T47D (cell line): ENCODE results near the gene LRRK1.

ENCODE experiments used
- DNase-seq, 2 experiments: peaks; one replicate each; pipeline versions ENCODE4 v3.0.0 to v3.0.0-alpha.2; 2011 to 2012; ENCODE audit warnings: low read depth in 1 of 2, low spot score in 1 of 2
- JUND ChIP-seq: IDR thresholded peaks from 2 replicates; pipeline ENCODE4 v1.6.1; 2012; ENCODE audit warnings: low read depth
- in situ Hi-C: cut with HindIII; loops from 2 replicates; pipeline ENCODE4 v1.10.0; 2016; ENCODE audit warnings: low sequenced_read_pairs, low pct_unique_long_range_greater_than_20kb

Gene LRRK1

DNA sequence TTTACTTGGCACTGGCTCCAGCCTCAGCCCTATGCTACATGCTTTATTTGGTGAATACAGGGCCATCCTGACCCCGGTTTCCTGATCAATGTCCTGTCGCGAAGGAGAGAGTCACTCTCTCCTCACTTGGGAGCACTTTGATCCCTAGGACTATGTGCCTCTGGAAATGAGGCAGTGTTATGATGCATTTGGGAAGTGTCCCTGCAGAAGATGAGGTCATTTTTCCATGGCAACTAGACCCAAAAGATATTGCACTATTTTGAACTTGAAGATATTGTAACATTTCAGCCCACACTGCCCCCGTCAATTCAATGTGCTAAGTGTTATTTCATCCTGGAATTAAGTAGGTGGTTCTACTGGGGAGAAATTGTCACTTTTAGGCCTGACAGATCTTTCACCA, 68.0 kb downstream of the LRRK1 start:
- in situ Hi-C loops = no loop called here
- no peak for TF ChIP-seq JUND
- no peak for DNase-seq

DNA sequence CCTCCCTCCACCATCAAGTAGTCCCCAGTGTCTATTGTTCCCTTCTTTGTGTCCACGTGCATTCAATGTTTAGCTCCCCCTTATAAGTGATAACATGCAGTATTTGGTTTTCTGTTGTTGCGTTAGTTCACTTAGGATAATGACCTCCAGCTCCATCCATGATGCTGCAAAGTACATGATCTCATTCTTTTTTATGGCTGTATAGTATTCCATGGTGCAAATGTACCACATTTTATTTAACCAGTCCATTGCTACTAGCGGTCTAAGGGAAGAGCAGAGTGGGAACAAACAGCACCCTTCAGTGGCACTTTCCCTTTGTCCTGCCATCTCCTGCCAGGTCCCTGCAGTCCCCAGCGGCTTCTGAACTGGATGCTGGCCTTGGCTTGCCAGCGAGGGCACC, 69.1 kb downstream of the LRRK1 start:
- no peak for TF ChIP-seq JUND
- in situ Hi-C loops = no loop called here
- no peak for DNase-seq

DNA sequence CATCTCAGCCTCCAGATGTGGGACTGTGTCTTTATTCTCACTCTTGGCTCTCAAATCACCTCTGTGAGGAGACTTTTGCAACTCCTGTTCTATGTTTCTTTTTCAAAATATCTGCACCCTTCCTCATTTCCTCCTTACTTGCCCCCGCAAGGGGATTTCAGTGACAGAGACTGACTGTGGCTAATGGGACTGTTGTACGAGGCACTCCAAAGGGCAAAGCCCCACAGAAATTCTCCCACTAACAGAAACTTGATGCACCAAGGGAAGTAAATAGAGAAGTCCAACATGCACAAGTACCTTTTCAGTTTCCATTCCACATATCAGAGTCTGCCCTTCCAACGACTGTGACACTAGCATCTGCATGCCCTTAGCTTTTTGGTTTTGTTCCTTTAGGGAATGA, 69.7 kb downstream of the LRRK1 start:
- in situ Hi-C loops = no loop called here
- no peak for TF ChIP-seq JUND
- no peak for DNase-seq

DNA sequence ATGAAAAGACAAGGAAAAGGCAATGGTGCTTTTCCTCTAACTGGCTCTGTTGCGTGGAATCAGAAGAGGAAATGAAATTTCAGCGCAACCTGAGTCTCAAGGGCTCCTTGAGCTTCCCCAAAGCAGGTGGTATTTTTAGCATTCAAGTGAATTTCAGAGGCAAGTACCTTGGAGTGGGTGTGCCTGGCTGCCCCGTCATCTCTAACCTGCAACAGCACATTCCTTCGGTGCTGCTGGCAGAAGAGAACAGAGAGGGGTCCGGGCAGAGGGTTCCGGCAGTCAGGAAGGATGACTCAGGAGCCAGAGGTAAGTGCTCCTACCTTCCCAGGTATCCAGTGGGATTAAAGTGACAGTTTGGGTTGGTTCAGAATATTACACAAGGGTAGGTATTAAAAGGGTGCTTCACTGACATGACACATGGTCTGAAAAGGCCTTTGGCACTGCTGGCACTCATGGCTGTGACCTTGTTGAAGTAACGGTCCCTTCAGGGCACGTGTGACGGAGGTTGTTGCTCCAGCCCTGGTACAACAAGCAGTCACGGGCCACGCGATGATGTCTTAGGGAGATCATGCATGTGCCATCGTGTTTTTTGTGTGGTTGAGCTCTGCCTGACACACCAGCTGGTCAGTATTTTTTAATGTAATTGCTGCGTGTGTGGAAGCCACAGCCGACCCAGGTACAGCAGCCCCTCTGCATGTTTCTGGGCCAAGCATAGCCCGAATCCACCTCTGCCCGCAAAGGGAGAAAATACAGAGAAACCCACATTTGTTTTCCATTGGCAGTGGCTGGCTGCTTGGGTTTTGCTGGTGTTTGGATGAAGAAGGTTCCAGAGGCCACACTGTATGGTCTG, 75.7 kb downstream of the LRRK1 start:
- TF ChIP-seq JUND = no peak
- DNase-seq = no peak
- in situ Hi-C loops = no loop called here

DNA sequence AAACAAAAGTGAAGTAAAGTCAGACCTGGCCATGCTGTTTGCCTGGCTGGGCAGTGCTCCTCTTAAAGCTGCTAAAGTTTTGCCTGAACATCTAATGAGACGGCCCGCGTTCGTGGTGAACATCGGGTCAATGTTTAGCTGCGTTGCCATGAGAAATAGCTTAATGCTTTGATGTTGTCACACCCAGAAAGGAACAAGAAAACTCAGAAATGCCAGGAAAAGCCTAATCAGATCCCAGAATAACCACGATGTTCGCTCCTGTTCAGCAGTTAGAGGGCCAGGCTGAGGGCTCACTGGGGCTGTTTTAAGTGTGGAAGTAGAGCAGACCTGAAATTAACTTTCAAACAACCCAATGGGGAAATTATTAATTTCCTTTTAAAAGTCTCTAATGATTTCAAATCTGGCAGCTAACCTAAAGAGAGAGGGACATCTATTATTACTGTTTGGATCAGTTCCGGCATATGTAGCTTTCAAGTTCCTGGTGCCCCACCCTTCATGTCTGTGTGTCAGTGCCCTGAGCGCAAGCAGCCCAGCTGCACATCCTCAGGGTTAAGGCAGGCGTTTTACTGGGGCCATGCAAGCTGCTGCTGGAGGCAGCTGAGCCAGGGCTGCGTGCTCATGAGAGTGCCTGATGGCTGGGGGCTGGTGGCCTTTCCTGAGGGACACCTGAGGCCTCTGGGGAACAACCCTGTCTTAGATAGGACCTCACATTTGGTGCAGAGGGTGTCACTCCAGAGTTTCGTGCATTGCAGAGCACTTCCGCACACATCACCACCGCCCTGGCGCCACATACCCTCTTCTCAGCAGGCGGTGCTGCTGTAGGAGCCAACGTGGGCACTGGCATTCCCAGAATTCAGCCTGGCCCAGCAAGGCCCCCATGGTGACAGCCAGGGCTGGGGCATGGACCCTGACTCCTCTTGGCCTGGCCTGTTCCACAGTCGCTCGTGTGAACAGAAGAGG, 76.6 kb downstream of the LRRK1 start:
- DNase-seq = no peak
- TF ChIP-seq JUND = no peak
- in situ Hi-C loops = no loop called here

DNA sequence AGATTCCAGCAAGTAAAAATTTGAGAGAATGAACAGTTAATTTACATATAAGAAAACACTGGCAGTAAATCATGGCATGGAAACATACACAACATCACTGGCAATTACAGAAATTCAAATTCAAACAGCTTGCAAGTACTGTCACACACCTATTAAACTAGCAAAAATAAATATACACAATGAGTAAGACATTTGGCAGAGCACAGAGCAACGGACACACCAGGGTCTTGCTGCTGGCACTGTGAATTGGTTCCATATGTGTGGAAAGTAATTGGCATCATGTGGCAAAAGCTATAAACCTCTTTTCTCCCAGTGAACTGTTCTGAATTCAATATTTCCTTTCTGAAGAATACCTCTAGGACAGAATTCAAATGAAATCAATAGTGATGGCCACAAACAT, 78.3 kb downstream of the LRRK1 start:
- DNase-seq = no peak
- in situ Hi-C loops = no loop called here
- no peak for TF ChIP-seq JUND

DNA sequence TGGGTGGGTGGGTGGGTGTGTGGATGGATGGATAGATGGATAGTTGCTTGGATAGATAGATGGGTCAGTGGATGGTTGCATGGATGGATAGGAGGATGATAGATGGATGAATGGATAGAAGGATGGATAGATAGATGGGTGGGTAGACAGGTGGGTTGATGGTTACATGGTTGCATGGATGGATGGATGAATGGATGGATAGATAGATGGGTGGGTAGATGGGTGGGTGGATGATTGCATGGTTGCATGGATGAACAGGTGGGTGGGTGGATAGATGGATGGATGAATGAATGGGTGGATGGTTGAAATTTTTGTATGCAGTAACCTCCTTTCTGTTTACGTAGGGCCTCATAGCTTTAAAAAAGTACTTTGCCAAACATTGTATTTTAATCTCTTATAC, 79.5 kb downstream of the LRRK1 start:
- no peak for TF ChIP-seq JUND
- DNase-seq = no peak
- in situ Hi-C loops = no loop called here

DNA sequence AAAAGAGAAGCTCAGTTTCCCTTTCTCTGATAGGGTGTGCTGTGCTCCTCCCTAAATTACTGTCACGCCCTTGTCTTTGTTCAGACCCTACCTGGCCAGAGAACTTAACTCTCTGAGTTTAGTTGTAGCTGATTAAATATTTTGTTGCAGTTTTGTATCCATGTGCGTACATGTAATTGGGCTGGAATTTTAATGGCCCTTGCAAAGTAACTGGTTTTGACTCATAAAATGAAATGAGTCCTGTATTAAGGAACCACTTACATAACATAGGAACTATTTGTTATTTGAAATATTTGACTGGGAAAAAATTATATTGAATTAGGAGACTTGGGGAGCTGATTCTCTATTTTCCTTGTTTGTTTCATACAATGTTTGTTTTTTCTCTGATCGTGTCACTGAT, 80.2 kb downstream of the LRRK1 start:
- TF ChIP-seq JUND = no peak
- in situ Hi-C loops = no loop called here

DNA sequence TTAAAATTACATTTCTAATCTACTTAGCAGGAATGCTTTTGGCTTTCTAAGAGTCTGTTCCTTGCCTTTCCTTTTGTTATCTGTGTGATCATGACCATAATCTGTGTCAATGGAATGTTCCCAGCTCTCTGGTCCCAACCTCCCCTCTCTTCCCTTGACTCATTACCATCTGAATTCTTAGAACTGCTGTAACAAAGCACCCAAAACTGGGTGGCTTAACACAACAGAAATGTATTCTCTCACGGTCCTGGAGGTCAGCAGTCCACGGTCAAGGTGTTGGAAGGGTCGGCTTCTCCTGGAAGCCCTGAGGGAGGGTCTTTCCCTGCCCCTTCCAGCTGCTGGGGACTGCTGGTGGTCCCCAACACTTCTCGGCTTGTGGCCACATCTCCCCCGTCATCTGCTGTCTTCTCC, 81.1 kb downstream of the LRRK1 start:
- no peak for DNase-seq
- TF ChIP-seq JUND = no peak
- in situ Hi-C loops = no loop called here

More for the DNA sequence above, 80.2 kb downstream of the LRRK1 start:
- DNase-seq = no peak

DNA sequence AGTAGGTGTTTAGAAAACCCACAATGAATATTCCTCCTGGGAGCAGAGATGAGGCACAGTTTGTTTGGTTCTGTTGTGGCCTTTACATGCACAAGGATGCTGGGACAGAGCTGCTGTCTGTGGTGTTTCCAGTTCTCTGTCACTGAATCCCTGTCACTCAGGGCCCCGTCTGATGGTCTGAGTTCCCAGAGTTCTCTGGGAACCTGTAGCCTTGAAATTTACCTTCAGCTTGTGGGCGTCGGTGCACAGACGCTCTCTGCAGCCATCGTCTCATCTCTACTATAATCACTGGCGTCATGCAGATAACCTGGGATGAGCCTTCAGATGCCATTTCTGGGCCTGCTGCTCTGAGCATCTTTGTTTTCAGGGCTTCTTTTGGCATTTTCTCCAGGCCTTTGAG, 81.9 kb downstream of the LRRK1 start:
- DNase-seq = no peak
- in situ Hi-C loops = no loop called here
- no peak for TF ChIP-seq JUND

DNA sequence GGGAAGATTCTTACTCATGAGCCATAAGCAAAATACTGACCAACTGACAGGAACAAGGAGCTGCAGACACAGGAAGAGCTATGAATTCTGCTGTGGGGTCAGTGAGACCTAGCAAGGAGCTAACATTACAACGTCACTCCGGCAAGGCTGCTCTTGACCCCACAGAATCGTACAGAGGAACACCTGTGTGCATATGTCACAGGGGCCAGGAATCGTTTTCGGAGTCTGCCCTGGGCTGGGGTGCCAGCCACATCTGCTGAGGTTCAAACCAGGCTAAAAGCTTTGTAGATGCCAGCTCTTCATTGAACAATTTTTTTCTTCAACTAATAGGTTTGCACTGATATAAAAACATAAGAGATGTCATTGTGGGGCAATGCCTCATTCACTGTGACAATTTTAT, 82.6 kb downstream of the LRRK1 start:
- in situ Hi-C loops = no loop called here
- DNase-seq = no peak
- no peak for TF ChIP-seq JUND

DNA sequence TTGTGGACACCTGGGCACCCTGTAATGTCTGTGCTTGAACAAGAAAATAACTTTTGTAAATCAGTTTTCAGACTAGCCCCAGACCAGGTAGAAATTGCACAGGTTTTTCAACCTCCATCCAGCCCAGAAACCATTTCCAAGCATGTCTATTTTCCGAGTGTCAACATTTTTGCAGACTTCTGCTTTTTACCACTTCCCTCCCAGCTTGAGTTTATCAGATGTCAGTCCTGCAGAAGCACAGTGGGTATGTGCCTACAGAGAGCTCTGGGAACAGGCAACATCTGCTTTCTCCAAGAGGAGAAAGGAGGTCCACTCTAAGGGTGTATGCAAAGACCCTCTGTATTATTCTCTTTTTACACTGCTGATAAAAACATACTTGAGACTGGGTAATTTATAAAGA, 83.9 kb downstream of the LRRK1 start:
- DNase-seq = no peak
- in situ Hi-C loops = no loop called here
- TF ChIP-seq JUND = no peak

DNA sequence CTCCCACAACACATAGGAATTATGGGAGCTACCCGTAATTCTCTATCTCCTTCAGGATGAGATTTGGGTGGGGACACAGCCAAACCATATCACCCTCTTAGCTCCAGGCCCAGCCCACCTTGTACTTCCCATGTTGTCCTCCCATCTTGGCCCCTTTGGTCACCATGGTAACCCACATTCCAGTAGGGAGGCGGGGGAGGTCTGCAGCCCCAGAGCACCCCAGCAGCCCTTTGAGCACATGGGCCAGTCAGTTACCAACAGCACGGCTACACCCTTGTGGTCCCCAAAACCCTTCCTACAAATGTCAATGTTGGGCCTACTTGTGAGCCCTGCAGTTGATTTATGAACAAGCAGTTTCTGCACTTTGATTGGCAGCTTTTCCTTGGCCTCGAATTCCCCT, 84.5 kb downstream of the LRRK1 start:
- in situ Hi-C loops = no loop called here
- no peak for TF ChIP-seq JUND
- DNase-seq = no peak
